Measurements from ENCODE around the gene PCP4L1. TPM values are rescaled to one million over a fixed set of nuclear protein-coding genes. Genes with fewer than 3 reads are reported as not detected.

Gene PCP4L1
- total RNA-seq, 1 experiment from 2014 or later: not detected

Other genes with a start within 250 kb of the PCP4L1 start
- gene F11R, start 237.6 kb upstream of the PCP4L1 start, total RNA-seq (2014; rRNA removed; shearing (Covaris generic)): 3.2 and 4.5 TPM in 2 replicates
- gene TSTD1, start 219.8 kb upstream of the PCP4L1 start, total RNA-seq (2014; rRNA removed; shearing (Covaris generic)): 3.1 TPM in 1 of 2 replicates, not detected in the other
- gene USF1, start 212.8 kb upstream of the PCP4L1 start, total RNA-seq (2014; rRNA removed; shearing (Covaris generic)): 63.2 and 68.1 TPM in 2 replicates
- gene ARHGAP30, start 188.9 kb upstream of the PCP4L1 start, total RNA-seq (2014; rRNA removed; shearing (Covaris generic)): not detected in 2 replicates
- 0.21 TPM in 1 of 2 replicates, not detected in the other for gene NECTIN4, start 169.2 kb upstream of the PCP4L1 start, total RNA-seq (2014; rRNA removed; shearing (Covaris generic))
- not detected in 2 replicates for gene KLHDC9, start 160.4 kb upstream of the PCP4L1 start, total RNA-seq (2014; rRNA removed; shearing (Covaris generic))
- 116 and 194 TPM in 2 replicates for gene PFDN2, start 140.7 kb upstream of the PCP4L1 start, total RNA-seq (2014; rRNA removed; shearing (Covaris generic))
- gene NIT1, start 140.6 kb upstream of the PCP4L1 start, total RNA-seq (2014; rRNA removed; shearing (Covaris generic)): 16.9 and 19.6 TPM in 2 replicates
- 16.9 and 26.3 TPM in 2 replicates for gene DEDD, start 126.1 kb upstream of the PCP4L1 start, total RNA-seq (2014; rRNA removed; shearing (Covaris generic))
- gene UFC1, start 104.8 kb upstream of the PCP4L1 start, total RNA-seq (2014; rRNA removed; shearing (Covaris generic)): 60.4 and 105 TPM in 2 replicates
- gene USP21, start 99.2 kb upstream of the PCP4L1 start, total RNA-seq (2014; rRNA removed; shearing (Covaris generic)): 3.7 and 4.8 TPM in 2 replicates
- gene PPOX, start 92.3 kb upstream of the PCP4L1 start, total RNA-seq (2014; rRNA removed; shearing (Covaris generic)): 8.9 and 27.7 TPM in 2 replicates
- 32.9 and 37.0 TPM in 2 replicates for gene B4GALT3, start 81.2 kb upstream of the PCP4L1 start, total RNA-seq (2014; rRNA removed; shearing (Covaris generic))
- gene ADAMTS4, start 59.7 kb upstream of the PCP4L1 start, total RNA-seq (2014; rRNA removed; shearing (Covaris generic)): not detected in 2 replicates
- 76.2 and 84.7 TPM in 2 replicates for gene NDUFS2, start 56.4 kb upstream of the PCP4L1 start, total RNA-seq (2014; rRNA removed; shearing (Covaris generic))
- gene FCER1G, start 43.5 kb upstream of the PCP4L1 start, total RNA-seq (2014; rRNA removed; shearing (Covaris generic)): 1.1 TPM in 1 of 2 replicates, not detected in the other
- not detected in 2 replicates for gene APOA2, start 35.1 kb upstream of the PCP4L1 start, total RNA-seq (2014; rRNA removed; shearing (Covaris generic))
- 8.4 and 9.4 TPM in 2 replicates for gene TOMM40L, start 32.7 kb upstream of the PCP4L1 start, total RNA-seq (2014; rRNA removed; shearing (Covaris generic))
- gene NR1I3, start 20.5 kb upstream of the PCP4L1 start, total RNA-seq (2014; rRNA removed; shearing (Covaris generic)): not detected in 2 replicates
- gene MPZ, start 51.2 kb downstream of the PCP4L1 start, total RNA-seq (2014; rRNA removed; shearing (Covaris generic)): not detected in 2 replicates
- gene SDHC, start 55.6 kb downstream of the PCP4L1 start, total RNA-seq (2014; rRNA removed; shearing (Covaris generic)): 20.3 and 35.9 TPM in 2 replicates
- not detected in 2 replicates for gene CFAP126, start 109.1 kb downstream of the PCP4L1 start, total RNA-seq (2014; rRNA removed; shearing (Covaris generic))
- gene FCGR2A, start 246.7 kb downstream of the PCP4L1 start, total RNA-seq (2014; rRNA removed; shearing (Covaris generic)): 0.18 and 0.28 TPM in 2 replicates

Data from SJSA1 (cell line).